Measurements from ENCODE around the gene TEX22.

GRCh38 chr14:105419195-105420091 is 21.1 kb downstream of the TEX22 start, which contains the start of gene MTA1:
- TF ChIP-seq CTCF (IDR thresholded peaks at IDR 0.05), result no peak
- peak; percentile 16 to 28 for TF ChIP-seq POLR2A (IDR thresholded peaks at IDR 0.05)

Measured in Peyer's patch (tissue), 4 donors.